ENCODE measurements around the gene CHIC1.

- no peak for TF ChIP-seq CTCF (IDR thresholded peaks at IDR 0.05)
- no peak for TF ChIP-seq EZH2 (IDR thresholded peaks at IDR 0.05; ENCODE audit: borderline replicate concordance, insufficient read depth, low read depth, low read length, poor library complexity, severe bottlenecking)
These were observed 120.4 kb downstream of the CHIC1 start for GRCh38 chrX:73683236-73683859.

Measured in B cell (primary cell).